ENCODE measurements around the gene TGM4.
"Not testable (repeated sequence)": the region's sequence is repeated elsewhere in the genome, so short reads cannot be mapped to it uniquely, and the experiment has no call there.

The TGM4 gene

GRCh38 chr3:44915702-44916438 lies 41.5 kb downstream of the TGM4 start:
- DNase-seq (ENCODE audit: low spot score): no peak

DNA sequence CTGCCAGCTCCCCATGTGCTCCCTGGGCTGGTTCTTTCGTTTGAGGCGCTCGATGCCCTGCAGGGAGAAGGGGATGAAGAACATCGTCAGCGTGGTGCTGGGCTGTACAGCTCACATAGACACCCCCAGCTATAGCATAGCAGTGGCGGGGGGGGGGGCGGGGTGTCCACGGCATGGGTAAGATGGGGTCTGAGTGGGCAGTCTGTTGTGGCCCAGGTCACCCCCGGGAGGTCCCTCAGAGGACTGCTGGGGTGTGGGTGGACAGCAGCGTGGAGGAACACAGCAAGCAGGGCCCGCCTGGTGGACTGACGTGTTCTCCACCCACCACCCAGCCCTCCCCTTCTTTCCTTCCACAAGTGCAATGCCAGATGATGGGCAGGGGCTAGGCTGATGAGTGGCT lies 43.7 kb downstream of the TGM4 start:
- no peak for DNase-seq (ENCODE audit: low spot score)

DNA sequence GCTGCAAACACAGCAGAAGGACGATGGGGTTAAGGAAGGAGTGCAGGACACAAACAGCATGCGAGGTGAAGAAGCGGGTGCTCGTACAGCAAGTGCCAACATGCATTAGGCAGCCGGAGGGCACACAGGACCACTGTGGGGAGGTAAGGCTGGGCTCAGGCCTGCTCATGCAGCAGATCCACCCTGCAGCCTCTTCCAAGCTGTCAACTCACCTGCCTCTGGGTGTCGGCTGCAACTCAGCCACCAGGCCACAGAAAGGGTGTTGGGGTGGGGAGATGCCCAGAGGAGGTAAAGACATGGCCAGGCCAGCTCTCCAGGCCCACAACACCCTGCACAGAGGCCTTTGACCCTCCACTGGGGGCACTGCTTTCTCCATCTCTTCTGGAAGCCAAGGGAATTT lies 44.2 kb downstream of the TGM4 start:
- no peak for DNase-seq (ENCODE audit: low spot score)

DNA sequence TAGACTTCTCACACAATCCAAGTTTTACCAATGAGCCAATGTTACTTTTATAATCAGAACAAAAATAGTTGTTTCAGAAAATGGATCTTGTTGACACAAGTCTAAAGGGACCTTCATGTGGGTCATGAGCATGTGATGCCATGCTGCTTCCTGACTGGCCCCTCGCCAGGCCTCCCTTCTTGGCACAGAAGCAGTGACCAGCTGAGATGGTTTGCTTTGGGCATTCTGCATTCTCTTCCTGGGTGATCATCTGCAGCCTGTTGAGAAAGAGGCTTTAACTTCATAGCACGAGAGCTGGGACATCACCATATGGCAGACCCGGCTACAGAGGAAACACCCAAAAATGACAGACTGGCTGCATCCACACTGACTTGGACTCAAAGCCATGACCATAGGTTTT lies 45.7 kb downstream of the TGM4 start:
- no peak for DNase-seq (ENCODE audit: low spot score)

DNA sequence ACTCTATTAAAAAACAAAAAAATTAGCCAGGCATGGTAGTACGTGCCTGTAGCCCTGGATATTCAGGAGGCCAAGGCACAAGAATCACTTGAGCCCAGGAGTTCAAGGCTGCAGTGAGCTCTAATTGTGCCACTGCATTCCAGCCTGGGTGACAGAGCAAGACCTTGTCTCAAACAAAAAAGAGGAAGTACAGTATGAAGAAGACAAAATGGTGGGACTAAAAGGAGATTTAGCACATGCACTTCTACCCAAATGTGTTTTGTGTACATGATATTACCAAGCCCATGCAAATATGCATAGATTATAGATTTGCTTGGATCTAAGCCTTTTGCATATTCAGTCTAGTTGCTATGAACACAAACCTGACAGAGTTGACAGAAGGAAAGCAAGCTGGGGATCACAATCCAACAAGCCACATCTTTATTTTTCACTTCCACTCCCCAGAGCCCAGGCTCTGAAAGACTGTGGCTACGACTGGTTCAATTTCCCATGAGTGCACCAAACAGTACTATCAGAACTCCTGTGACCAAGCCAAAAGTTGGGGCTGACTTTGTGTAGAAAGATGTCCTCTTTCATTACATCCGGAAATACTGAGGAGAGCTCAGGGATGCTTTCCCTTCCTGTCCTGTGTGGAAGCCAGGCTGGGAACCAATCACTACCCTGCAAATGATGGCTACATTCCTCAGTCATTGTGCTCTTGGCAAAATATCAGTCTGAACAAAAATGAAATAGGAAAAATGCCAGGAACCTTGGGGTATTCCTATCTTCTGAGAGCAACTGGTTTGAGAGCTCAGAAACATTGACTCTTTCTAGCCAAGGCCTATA lies 49.4 kb downstream of the TGM4 start:
- peak; percentile 71 for DNase-seq (ENCODE audit: low spot score)

- DNase-seq (ENCODE audit: low spot score): peak; percentile 44
Measured at GRCh38 chr3:44924457-44925084, 50.2 kb downstream of the TGM4 start.

GRCh38 chr3:44926172-44926571 lies 51.8 kb downstream of the TGM4 start:
- DNase-seq (ENCODE audit: low spot score): no peak

- no peak for DNase-seq (ENCODE audit: low spot score)
Measured at GRCh38 chr3:44926921-44927320, 52.5 kb downstream of the TGM4 start.

GRCh38 chr3:44927371-44927770 lies 53.0 kb downstream of the TGM4 start:
- no peak for DNase-seq (ENCODE audit: low spot score)

DNA sequence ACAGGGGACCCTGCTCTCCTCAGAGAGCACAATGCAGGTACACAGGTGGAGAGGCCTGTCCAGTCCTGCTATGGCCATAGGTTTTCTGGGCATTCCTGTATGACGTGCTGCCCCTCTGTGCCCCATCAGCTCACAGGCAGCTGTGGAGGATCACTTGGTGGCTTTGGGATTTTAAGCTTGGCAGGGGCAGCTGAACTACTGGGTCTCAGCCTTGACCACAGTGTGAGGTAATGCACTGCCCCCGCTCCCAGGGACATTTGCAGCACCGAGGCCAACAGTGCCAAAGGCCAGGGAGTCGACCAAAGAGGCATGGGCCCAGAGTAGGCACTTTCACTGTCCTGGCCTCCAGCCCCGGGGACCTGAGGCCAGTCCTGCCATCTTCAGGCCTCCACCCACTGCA lies 55.4 kb downstream of the TGM4 start:
- no peak for DNase-seq (ENCODE audit: low spot score)

- no peak for DNase-seq (ENCODE audit: low spot score)
Measured at GRCh38 chr3:44930911-44931310, 56.5 kb downstream of the TGM4 start.

DNA sequence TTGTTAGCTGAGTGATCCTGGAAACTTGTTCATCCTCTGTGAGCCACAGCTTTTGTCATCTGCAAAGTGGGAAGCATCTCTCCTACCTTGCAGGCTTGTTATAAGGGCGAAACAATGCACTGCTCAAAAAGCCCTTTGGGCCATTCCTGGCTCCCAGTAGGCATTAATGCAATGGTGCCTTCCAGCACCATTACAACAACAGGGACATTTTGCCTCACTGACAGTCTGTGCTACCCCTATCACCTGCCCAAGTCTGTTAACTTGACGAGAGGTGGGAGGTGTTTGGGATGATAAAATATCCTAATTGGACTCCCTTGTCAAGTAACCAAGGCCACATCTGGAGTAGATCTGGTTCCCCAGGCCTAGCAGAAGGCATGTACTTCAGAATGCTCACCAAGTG lies 57.4 kb downstream of the TGM4 start:
- DNase-seq (ENCODE audit: low spot score): no peak

DNA sequence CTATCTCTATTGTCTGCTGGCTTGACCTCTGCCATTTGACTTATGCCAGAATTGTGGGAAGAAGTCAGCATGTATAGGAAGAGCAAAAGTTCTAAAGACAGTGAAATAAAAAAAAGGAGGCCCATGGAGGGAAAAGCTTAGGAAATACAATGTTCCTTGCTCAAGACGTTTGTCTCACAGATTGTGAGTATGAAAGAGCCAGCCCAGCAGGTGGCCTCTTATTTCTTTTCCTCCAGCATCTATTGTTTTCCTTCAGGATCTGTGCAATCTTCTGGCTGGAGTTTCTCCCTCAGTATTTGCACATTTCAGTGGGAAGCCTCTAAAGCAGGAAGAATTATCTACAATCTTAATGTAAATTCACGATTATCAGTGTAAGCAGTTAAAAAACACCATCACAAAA lies 57.9 kb downstream of the TGM4 start:
- no peak for DNase-seq (ENCODE audit: low spot score)

DNA sequence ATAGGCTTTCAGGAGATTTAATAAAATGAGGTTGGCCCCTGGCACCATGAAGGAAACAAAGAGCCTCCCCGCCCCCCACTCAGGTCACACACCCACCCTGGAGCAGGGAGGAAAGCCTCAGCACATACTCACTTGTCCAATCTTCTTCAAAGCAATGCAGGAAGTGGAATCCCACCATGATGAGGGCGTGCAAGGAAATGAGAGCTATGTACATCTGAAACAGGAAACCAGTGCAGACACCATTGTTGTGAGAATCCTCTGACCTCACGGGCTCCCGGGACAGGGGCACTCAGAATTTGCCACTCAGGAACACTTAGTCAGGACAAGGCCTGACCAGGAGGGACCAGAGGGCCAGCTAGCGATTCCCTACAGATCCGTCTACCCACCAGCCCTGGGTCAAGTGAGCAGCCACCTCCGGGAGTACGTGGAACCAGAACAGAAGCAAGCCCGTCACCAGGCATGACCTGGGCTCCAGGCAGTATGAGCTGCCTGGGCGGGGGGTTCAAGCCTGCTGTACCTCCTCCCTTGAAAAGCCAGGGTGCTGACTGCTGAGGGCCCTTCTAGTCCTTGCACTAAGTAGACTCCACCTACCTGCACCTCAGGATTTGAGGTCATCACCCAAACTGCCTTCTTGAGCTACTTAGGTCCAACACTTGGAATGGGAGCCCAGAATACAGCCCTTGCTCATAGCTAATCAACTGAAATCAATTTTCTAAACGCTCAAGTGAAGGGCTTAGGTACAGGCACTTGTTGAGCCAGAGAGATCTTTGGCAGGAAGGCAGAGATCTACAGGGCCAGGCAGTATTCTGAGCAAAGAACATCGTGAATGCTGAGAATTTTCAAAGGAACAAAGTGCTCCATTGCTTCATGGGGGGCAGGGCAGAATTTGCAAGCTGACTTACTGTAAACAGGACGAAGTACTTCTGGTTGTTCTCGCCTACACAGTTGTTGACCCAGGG lies 58.9 kb downstream of the TGM4 start:
- no peak for DNase-seq (ENCODE audit: low spot score)

- no peak for DNase-seq (ENCODE audit: low spot score)
Measured at GRCh38 chr3:44939581-44940036, 65.2 kb downstream of the TGM4 start.

DNA sequence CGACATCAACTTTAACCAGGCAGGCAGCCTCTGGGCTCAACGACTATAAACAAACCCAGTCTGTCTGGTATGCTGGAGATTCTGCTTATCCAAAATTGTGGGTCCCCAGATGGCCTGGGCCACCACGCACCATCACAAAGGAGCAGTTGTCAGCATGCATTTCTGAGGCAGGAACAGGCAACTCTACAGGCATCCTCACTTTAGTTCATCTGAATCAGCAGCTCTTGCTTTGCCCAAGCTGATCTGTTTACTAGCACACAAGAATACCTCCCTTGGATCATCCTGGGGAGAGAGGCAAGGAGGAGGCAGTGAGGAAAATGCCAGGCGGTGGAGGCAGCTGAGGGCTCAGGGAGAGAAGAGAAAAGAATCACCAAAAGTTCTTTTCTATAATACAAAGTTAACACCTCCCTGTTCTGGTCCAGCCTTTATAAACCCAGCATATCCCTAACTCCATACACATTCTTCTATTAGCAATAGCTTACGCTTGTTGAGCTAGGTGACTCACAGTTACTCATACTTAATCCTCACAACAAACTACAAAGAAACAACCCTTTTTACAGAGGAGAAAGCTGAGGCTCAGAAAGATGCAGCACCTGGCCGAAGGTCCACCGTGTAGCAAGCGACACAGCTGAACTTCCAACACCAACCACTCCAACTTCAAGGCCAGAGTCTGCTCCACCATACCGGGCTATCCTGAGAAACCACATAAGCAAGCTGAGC lies 68.0 kb downstream of the TGM4 start:
- peak; percentile 54 for DNase-seq (ENCODE audit: low spot score)

DNA sequence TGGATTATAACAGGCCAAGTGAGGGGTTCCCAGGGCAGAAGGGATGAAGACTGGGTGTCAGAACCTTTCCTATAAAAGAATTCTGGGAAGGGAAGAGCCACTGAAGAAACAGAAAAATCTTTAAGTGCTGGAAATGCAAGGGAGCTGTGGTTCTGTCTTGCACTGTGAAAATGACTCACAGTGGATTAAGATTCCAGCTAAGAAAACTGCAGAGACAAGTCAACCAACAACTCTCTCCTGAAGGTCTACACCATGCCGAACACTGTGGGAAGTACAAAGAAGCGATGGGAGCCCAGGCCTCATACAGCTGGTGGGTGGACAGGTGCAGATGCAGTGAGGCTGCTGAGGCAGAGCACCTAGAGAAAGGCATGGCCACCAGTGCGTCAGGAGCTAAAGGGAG lies 73.8 kb downstream of the TGM4 start:
- no peak for DNase-seq (ENCODE audit: low spot score)

DNA sequence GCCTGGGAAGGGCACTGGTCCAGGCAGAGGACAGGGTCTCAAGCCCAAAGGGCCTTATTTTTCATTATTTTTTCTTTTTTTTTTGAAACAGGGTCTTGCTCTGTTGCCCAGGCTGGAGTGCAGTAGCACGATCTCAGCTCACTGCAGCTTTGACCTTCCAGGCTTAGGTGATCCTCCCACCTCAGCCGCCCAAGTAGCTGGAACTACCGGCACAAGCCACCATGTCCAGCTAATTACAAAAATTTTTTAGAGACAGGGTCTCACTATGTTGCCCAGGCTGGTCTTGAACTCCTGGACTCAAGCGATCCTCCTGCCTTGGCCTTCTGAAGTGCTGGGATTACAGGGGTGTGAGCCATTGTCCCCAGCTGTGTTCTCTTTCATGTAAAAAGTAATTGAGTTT lies 75.4 kb downstream of the TGM4 start:
- not testable (repeated sequence) for DNase-seq (ENCODE audit: low spot score)

- no peak for DNase-seq (ENCODE audit: low spot score)
Measured at GRCh38 chr3:44950275-44950734, 75.9 kb downstream of the TGM4 start.

DNA sequence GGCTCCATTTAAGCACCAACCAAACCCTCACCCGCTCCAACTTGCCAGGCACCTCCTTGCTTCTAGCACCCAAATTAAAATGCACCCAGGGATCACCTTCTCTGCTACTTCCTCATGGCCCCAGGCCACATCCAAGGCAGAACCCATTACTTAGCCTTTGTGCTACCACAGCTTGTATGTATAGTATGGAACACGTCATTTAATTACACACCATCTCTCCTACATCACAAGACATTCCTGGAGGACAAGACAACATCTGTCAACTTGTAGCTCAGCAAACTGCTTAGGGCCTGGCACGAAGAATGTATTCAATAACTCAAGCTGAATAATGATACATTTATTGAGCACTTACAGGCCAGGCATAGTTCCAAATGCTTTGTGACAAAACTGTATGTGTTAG lies 78.3 kb downstream of the TGM4 start:
- DNase-seq (ENCODE audit: low spot score): no peak

GRCh38 chr3:44954304-44954703 lies 79.9 kb downstream of the TGM4 start:
- no peak for DNase-seq (ENCODE audit: low spot score)
